GM18870 (cell line): Measurements from ENCODE around the gene CFAP54.
"Not testable (repeated sequence)": the region's sequence is repeated elsewhere in the genome, so short reads cannot be mapped to it uniquely, and the experiment has no call there.

ENCODE experiments used
- ATAC-seq: cut with Tn5 transposase; IDR thresholded peaks from one replicate; pipeline ENCODE4 v1.9.1; 2021; ENCODE audit warnings: moderate library complexity; ENCODE audit not compliant: unreplicated experiment

CFAP54 gene

DNA sequence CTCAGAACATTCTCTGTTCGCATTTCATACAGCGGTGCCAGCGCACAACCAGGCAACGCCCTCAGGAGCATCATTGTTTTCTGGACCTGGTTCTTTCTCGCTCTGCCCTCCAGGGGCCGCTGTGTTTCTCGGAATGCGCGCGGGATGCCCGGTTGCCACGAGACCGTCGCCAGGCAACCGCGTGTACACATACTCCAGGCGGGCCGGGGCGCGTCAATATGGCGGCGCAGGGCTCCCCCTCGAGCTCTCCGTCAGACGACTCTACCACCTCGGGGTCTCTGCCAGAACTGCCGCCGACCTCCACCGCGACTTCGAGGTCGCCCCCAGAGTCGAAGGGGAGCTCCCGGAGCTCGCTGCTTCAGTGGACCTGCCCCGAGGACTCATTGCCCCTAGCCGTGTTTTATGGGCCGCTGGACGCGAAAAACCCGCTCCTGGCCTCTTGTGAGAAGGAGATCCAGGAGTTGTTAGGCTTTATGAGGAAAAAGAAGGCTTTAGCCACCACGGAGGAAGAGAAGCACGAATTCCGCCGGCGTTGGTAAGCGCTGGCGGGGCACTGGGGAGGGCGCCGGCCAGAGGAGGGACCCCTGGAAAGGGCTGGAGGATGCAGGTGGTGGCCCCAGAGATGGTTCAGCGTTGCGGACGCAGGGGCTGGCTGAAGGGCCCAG lies at the start of gene CFAP54:
CFAP54 (plus strand) TSS at position 186 of the 665 bp plus-strand sequence; CDS start at position 219, 33 bp downstream.
- ATAC-seq = peak; percentile 89

GRCh38 chr12:96441816-96442215 lies 47.6 kb upstream of the CFAP54 start:
- ATAC-seq = no peak

DNA sequence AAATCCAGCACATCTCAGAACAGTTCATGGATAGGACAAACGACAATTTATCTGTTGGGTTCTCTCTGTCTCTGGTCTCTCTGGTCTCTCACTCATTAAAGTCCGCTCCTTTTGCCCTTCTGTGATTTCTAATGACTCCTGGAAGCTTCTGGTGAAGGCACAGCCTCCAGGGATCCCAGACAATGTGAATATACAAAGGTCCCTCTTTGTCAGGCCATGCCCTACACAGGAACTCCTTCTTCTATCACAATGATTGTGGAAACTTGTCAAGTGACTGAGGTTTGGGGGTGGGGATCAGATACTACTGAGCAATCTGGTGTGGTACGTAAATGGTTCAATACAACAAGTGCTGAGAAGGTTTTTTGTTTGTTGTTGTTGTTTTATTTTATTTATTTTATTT lies 46.5 kb upstream of the CFAP54 start:
- ATAC-seq = no peak

DNA sequence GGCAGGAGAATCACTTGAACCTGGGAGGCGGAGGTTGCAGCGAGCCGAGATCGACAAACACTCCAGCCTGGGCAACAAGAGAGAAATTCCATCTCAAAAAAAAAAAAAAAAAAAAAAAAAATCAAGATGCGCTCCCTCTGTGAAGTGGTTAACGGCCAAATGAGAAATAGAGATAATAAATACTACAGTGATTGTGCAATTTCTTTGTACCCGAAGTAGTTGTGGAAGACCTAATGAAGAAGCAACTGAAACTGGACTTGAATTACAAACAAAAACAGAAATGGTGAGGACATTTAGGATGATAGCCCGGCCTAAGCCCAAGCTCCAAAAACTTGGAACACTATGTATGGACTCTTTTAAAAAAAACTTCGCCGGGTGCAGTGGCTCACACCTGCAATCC lies 45.0 kb upstream of the CFAP54 start:
- no peak for ATAC-seq

DNA sequence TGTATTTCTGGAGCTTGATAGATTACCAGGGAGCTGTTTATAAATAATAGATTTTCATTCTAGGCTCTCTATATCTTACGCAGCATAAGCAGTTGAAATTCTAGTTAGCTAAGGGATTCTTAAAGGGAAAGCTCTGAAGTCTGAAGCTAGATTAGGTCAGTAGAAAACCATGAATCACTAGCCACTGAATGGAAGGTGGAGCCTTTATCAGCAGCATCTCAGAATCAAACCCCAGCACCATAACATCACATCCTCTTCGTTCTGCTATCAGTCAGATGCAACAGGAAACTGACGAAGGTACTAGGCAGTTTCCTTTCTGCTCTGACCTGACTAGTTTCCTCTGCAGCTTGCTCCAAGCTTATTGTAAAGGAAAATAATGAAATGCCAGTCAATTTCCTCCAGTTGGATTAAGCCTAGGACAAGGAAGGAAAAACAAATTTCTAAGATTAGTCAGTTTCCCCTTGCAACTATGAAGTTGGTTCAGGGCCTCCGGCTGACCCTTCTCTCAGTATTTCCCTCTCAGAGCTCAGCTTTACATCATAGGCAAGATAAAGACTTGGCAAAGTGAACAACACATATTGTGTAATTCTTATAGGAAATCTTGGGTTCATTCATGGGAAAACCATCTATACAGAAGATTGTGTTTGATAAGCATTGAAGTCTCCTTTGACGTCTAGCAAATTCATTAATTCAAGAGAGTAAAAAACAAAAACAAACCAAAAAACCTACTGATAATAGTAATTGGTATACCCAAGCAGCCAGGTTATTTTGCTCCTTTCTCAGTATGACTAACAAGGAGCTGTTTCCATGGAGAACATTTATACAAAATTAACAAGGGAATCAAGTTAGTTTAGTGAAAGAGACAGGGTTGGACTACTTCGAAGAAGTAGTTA lies 43.4 kb upstream of the CFAP54 start:
- peak; percentile 97 for ATAC-seq

DNA sequence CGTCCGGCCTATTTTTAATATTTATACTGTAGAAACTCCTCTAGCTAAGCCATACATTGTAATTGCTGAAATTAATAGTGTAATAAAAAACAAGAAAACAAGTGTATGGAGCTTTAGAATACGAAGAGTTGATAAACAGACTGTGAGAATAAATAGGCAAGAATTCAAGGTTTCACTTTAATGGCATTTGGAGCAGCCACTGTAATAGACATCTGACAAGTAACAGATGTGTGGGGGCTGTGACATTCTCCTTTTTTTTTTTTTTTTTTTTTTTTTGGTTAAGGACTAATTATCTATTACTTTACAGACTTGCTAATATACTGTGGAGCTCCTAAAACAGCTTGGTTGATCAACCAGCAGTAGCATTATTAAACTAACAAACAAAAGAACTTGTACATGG lies 42.1 kb upstream of the CFAP54 start:
- ATAC-seq = no peak

DNA sequence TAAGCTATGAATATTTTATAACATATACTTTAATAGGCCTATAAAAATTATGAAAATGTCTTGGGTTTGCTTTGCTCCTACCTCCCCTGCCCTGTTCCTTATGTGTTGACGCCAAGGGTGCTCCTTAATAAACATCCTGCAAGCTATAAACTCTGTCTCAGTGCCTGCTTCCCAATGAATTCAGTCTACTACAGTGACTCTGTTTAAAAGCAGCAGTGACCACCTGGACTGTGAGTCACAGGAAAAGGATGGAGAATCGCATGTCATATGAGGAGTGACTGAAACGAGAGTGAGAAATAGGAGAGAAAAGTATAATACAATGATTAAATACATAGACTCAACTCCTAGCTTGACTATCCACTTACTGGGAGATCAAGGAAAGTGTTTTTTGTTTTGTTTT lies 41.1 kb upstream of the CFAP54 start:
- ATAC-seq = no peak

GRCh38 chr12:96452261-96452922 lies 37.0 kb upstream of the CFAP54 start:
- ATAC-seq = no peak

- no peak for ATAC-seq
These were observed 35.0 kb upstream of the CFAP54 start for GRCh38 chr12:96454396-96454795.

DNA sequence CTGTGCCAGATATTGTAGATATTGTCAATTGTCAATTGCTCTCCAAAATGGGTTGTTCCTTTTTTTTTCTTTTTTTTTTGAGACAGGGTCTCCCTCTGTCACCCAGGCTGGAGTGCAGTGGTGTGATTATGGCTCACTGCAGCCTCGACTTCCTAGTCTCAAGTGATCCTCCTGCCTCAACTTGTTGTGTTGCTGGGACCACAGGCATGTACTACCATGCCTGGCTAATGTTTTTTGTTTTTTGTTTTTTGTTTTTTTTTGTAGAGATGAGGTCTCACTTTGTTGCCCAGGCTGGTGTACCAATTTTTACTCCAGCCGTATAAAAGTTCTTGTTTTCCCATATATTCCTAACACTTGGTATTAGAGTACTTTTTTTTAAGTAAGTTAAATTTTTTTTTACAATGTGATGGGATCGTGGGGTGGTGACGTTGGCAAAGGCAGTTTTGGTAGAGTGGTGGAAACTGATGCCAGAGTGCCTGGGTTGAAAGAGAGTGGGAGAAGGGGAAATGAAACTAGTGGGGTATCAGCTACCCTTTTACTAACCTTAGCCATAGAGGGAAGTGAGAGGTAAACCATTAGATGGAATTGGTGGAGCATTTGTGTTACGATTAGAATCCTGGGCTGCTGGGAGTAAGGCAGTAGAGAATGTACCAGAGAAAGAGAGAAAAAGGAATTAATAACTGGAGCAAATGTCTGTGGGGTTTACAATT lies 33.0 kb upstream of the CFAP54 start:
- peak; percentile 80 for ATAC-seq

DNA sequence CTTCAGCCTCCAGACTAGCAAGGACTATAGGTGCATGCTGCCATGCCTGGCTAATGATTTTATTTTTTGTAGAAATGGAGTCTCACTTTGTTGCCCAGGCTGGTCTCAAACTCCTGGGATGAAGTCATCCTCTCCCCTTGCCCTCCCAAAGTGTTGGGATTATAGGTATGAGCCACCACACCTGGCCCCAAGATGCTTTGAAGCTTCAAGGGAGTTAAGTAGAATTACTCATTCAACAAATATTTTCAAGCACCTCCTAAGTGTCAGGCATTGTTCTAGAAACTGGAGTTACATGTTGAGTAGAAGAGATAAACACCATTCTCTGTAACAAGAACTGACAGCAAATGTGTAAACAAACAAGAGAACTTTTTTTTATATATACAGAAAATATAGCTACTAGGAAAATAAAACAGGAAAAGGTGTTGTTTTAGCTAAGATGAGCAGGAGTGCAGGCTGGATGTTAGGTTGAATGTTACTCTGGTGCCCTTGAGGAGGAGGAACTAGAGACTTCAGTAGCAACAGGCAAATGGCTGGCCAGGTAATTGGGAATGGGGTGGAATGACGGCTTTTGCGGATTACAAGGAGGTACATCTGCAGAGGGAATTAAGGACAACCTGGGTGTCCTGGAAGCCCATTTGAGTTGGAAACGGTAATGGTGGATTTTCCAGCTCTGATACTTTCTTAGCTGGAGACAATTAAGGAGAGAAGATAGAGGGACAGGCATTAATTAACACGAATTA lies 32.0 kb upstream of the CFAP54 start:
- ATAC-seq = no peak

DNA sequence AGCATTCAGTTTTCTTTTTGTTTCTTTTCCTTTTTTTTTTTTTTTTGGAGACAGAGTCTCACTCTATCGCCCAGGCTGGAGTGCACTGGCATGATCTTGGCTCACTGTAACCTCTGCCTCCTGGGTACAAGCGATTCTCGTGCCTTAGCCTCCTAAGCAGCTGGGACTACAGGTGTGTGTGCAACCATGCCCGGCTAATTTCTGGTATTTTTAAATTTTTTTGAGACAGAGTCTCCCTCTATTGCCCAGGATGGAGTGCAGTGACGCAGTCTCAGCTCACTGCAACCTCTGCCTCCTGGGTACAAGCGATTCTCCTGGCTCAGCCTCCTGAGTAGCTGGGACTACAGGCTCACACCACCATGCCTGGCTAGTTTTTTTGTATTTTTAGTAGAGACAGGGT lies 30.1 kb upstream of the CFAP54 start:
- ATAC-seq = not testable (repeated sequence)

DNA sequence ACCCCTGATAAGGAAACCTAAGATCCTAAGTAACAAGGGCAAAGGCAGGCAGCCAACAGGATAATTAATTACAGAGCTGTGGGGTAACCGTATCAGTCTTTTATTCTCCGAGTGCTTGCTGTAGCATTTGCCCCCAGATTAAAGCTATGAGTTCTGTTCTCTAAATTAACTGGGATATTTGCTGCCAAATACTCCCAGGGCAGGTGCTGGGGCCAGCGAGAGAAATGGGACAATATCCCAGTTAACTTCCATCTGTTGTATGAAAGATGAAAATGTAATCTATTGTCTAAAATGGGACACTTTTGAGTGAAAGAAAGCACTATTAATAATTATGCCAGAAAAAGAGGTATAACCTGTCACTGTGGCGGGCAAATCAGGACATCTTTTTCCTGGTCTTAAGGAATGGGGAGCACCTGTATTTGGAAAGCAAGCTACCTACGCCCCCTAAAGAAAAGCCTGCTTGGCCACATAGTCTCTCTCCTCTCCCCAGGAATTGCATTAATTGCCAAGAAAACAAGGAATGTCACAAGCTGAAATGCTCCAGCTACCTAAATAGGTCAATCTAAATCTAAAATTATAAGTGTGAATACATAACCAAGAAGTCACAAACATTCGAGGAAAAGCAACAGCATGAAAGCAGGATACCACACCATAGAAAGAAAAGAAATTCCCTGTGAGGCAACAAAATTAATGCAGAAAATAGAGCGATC lies 26.7 kb upstream of the CFAP54 start:
- no peak for ATAC-seq

DNA sequence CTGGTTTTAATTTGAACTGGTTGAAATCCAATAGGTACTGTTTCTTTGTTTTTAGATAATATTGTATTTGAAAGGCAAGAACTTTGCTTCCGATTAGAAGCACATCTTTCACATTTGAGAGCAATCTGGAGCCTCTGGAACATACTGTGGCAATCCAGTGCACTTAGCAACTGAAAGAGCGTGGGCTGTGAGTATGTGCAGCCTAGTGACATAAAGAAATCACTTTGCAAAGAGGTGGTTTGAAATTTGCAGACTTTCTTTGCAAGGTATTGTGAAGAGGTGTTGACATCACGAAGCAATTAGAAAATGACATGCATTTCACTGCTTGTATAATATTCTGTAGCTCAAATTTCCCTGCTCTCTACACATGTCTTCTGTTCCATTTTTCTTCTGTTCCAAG lies 23.5 kb upstream of the CFAP54 start:
- ATAC-seq = no peak

GRCh38 chr12:96466939-96467751 lies 22.2 kb upstream of the CFAP54 start:
- no peak for ATAC-seq

GRCh38 chr12:96471368-96472050 lies 17.9 kb upstream of the CFAP54 start:
- no peak for ATAC-seq

DNA sequence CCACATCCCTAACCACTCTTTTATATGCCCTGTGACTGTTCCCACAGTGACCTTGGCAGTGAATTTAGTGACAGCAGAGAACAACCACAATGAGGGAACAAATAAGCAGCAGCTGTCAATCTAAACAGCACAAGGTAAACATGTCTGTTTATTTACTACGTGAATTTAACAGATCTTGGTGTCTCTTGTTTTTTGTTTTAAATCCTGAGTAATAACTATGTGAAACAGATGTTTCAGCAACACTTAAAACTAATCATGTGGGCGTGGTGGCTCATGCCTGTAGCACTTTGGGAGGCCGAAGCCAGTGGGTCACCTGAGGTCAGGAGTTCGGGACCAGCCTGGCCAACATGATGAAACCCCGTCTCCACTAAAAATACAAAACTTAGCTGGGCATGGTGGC lies 17.0 kb upstream of the CFAP54 start:
- ATAC-seq = no peak

DNA sequence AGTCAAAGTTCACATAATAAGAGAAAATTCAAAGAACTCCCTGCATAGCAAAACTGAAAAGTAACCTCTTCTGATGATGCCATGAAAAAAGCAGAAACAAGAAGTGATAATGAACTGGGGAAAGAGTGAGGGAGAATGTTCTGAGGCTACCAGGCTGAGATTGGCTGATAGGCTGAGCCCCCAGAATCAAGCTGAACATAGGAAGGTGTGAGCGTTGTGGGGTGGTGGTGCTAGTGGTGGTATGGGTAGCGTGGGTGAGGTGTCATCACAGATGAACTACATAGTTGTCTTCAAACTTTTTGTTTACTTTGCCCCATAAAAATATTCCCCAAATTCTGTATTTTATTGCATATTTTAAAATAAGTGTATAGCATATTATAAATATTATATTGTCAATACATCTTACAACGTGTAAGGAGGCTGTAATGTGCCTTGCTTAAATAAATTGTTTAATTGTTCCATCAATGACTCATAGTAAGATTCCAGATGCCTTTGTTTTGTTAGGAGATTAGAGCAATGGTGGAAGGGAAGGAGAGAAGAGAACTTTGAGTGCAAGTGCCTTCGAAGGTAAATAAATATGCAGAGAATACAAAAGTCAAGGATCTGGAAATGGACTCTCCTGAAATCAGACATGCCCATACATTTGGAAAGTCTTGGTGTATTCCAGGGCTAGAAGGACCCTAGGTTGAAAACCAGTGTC lies 15.8 kb upstream of the CFAP54 start:
- no peak for ATAC-seq
